Effector memory CD4-positive, alpha-beta T cell (primary cell): ENCODE data around the gene KIF24.
"Not testable (repeated sequence)": the region's sequence is repeated elsewhere in the genome, so short reads cannot be mapped to it uniquely, and the experiment has no call there.

Experiments
- DNase-seq, 3 donors: peaks; one replicate each; pipeline ENCODE4 v3.0.0-alpha.2; 2020
- H3K27ac ChIP-seq: 2 replicates; pipeline ENCODE4 v1.7.0; 2013; ENCODE audit warnings: mild to moderate bottlenecking, low read length, moderate library complexity; ENCODE audit not compliant: insufficient read depth, poor library complexity, severe bottlenecking
- H3K27me3 ChIP-seq: replicated peaks from 2 replicates; pipeline ENCODE4 v1.7.0; 2013; ENCODE audit warnings: mild to moderate bottlenecking, low read length; ENCODE audit not compliant: insufficient read depth, control insufficient read depth, poor library complexity, severe bottlenecking
- H3K36me3 ChIP-seq: 2 replicates; pipeline ENCODE4 v1.7.0; 2013; ENCODE audit warnings: mild to moderate bottlenecking, low read length, moderate library complexity; ENCODE audit not compliant: control insufficient read depth, insufficient read depth
- H3K4me1 ChIP-seq: 2 replicates; pipeline ENCODE4 v1.7.0; 2013; ENCODE audit warnings: low read length, mild to moderate bottlenecking; ENCODE audit not compliant: control insufficient read depth, insufficient read depth, poor library complexity, severe bottlenecking
- H3K4me3 ChIP-seq: 2 replicates; pipeline ENCODE4 v1.7.0; 2013; ENCODE audit warnings: low read length, low read depth, mild to moderate bottlenecking; ENCODE audit not compliant: insufficient read depth, poor library complexity, severe bottlenecking
- H3K9me3 ChIP-seq: 2 replicates; pipeline ENCODE4 v1.7.0; 2013; ENCODE audit warnings: mild to moderate bottlenecking, low read length, moderate library complexity; ENCODE audit not compliant: control insufficient read depth

The KIF24 gene

DNA sequence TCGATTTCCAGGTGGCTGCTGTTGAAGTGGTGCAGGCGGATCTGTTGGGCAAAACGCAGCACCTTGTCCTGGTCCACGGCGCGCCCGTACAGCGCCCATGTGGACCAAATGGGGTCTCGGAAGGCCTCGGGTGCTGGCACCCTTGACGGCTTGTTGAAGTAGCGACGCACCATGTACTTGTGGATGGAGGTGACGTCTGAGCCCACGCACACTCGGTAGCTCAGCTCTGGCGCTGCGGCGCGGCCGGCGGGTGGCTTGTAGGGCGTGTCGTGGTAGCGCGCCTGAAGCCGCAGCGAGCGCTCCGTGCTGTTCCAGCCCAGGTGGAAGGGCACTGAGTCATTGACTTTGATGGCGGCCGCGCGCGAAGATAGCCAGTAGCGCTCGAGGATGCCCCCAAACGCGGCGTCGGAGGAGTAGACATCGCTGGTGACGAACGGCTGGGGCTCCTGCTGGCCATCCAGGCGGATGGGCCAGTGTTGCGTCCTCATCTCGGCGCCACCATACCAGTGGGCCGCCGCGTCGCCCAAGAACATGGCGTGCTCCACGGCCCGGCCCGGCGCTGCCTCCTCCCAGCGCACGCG is 42.9 kb upstream of the KIF24 start:
- no peak for DNase-seq
- Histone ChIP-seq H3K27ac (no peak overlapping the region), H3K9me3 (no peaks in the 10 kb centered on the region), H3K27me3 (no peaks in the 10 kb centered on the region), H3K36me3 (no peaks in the 10 kb centered on the region), H3K4me1 (peaks cover 3% of the 10 kb centered on the region), H3K4me3 (no peak overlapping the region)

DNA sequence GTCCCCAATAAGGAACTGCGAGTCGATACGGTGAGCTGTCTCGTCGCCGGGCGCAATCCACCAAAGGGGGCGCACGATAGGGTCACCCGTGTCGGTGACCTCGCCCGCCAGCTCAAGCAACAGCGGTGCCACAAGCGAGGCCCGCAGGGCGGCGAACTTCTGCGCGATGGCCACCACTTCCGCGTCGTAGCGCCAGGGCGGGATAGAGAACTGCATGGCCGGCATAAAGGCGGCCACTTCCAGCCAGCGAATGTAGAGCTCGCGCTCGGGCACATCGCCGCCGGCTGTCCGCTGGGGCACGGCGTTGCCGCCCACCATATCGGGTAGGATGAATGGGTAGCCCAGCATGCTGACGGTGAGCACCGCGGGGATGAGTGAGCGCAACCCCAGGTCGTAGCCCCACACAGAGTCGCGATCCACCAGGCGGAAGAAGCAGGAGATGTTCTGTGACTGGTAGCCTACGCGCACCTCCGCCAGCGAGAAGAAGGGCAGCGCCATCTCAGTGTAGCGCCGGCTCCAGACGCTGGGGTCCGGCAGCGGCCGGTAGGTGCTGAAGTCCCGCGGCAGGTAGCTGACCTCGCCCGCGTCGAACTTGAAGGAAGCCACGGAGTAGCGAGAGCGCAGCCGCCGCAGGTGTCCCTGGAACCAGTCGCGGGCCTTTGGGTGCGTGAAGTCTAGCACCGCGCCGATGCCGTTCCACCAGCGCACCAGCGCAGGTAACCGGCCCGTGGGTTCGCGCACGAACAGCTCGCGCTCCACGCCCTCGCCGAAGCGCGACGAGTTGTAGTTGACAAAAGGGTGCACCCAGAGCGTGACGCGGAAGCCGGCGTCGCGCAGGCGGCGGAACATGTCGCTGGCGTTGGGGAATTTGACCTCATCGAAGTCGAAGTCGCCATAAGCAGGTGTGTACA is 42.2 kb upstream of the KIF24 start:
- Histone ChIP-seq H3K27me3 (no peaks in the 10 kb centered on the region), H3K4me3 (no peak overlapping the region), H3K9me3 (no peaks in the 10 kb centered on the region), H3K4me1 (peaks cover 3% of the 10 kb centered on the region), H3K27ac (no peak overlapping the region), H3K36me3 (no peaks in the 10 kb centered on the region)
- DNase-seq: no peak

DNA sequence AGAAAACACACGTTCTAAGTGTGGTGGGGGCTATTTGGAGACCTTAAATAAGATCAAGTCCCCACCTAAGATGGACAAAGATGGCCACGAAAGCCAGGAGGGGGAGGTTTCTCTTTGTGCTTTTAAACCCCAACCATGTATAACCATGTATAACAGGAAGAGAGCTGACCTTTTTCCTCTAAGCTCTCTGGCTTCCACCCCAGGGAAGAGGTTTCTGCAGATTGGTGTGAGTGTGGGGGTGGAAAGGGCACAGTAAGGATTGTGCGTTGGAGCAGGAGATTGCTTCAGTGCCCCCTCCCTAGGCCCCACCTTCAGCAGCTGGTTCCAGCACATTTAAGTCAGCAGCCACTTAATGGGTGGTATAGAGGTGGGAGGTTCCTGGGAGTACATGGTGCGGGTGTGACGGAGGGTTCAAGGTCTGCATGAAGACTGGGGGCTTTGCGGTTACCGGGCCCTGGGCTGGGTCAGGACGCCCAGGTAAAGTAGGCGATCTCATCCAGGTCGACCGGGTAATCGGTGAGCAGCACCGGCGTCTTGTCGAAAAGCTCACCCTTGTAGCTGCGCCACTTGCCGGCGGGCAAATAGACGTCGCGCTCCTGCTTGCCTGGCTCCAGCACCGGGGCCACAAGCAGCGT is 41.4 kb upstream of the KIF24 start:
- Histone ChIP-seq H3K36me3 (no peaks in the 10 kb centered on the region), H3K9me3 (no peaks in the 10 kb centered on the region), H3K4me1 (no peaks in the 10 kb centered on the region), H3K4me3 (no peak overlapping the region), H3K27me3 (no peaks in the 10 kb centered on the region), H3K27ac (no peak overlapping the region)
- no peak for DNase-seq

DNA sequence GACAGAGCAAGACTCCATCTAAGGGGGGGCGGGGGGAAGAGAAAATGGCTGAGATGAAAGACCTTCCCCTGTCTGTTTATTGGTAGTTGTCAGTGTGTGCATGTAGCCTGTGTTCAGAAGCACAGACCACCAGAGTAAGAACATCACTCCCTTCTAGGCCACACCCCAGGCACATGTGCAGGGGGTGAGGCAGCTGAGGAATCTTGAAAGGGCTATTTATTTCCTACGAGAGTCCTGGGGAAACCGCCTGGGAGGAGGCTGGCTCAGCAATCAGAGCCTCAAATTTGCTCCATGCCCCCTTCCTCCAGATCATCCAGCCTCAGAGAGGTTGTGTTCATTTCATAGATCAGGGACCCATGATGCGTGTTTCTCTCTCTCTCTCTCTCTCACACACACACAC is 40.6 kb upstream of the KIF24 start:
- Histone ChIP-seq H3K27me3 (no peaks in the 10 kb centered on the region), H3K9me3 (no peaks in the 10 kb centered on the region), H3K36me3 (no peaks in the 10 kb centered on the region), H3K4me3 (no peak overlapping the region), H3K27ac (no peak overlapping the region), H3K4me1 (no peaks in the 10 kb centered on the region)
- no peak for DNase-seq

DNA sequence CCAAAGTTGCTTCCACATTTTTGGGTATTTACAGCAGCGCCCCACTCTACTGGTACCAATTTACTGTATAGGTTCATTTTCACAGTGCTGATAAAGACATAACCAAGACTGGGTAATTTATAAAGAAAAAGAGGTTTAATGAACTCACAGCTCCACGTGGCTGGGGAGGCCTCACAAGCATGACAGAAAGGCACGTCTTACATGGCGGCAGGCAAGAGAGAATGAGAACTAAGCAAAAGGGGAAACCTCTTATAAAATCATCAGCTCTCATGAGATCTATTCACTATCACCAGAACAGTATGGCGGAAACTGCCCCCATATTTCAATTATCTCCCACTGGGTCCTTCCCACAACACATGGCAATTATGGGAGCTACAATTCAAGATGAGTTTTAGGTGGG is 39.7 kb upstream of the KIF24 start:
- not testable (repeated sequence) for H3K27me3 ChIP-seq, DNase-seq, H3K27ac ChIP-seq, H3K9me3 ChIP-seq, H3K36me3 ChIP-seq, H3K4me3 ChIP-seq, H3K4me1 ChIP-seq

DNA sequence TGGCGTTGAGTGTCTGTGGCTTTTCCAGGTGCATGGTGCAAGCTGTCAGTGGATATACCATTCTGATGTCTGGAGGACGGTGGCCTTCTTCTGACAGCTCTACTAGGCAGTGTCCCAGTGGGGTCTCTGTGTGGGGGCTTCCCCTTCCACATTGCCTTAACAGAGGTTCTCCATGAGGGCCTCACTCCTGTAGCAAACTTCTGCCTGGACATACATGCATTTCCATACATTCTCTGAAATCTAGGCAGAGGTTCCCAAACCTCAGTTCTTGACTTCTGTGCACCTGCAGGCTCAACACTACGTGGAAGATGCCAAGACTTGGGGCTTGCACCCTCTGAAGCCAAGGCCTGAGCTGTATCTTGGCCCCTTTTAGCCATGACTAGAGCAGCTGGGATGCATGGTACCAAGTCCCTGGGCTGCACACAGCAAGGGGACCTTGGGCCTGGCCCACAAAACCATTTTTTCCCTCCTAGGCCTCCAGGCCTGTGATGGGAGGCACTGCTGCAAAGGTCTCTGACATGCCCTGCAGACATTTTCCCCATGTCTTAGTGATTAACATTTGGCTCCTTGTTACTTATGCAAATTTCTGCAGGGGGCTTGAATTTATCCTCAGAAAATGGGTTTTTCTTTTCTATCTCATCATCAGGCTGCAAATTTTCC is 38.8 kb upstream of the KIF24 start:
- DNase-seq, H3K36me3 ChIP-seq, H3K27me3 ChIP-seq, H3K4me3 ChIP-seq, H3K27ac ChIP-seq, H3K9me3 ChIP-seq, H3K4me1 ChIP-seq: not testable (repeated sequence)

DNA sequence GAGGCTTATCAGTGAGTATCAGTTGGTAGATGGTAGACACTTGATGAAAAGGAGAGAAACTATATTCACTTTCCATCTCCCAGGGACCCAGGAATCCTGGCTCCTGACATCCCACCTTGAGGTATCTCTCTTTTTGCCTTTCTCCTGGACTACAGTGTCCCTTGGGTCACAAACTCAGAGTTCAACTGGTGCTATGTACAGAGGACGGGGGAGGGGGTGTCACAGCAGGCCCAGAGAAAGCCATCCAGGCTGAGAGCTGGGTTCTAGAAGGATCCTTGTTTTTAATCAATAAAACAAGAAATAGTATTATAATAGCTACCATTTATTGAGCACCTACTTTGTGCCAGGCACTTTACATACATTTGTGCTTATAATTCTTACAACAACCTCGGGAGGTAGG is 37.3 kb upstream of the KIF24 start:
- Histone ChIP-seq H3K36me3 (no peaks in the 10 kb centered on the region), H3K4me3 (no peak overlapping the region), H3K9me3 (no peaks in the 10 kb centered on the region), H3K27ac (no peak overlapping the region), H3K27me3 (no peaks in the 10 kb centered on the region), H3K4me1 (no peaks in the 10 kb centered on the region)
- no peak for DNase-seq

DNA sequence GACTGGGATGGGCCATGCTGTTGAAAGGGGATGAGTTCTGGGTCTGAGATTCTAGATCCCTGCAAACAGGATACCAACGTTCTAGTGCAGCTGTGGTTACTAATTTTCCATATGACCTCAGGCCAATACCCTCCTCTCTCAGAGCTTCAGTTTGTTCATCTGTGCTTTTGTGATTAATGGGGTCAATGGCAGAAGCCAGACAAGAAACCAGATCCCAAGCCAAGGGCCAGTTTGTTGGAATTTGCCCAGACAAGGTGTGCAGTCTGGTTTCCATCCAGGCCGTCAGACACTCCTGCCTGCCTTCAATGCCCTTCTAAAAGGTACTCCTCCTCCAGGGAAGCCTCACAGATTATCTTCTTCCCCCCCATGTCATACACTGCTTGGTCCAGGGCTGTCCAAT is 36.2 kb upstream of the KIF24 start:
- H3K27me3 ChIP-seq: no peaks in the 10 kb centered on the region
- no peaks in the 10 kb centered on the region for H3K36me3 ChIP-seq
- H3K4me3 ChIP-seq: no peak overlapping the region
- no peak overlapping the region for H3K27ac ChIP-seq
- H3K9me3 ChIP-seq: no peaks in the 10 kb centered on the region
- no peak for DNase-seq
- no peaks in the 10 kb centered on the region for H3K4me1 ChIP-seq

DNA sequence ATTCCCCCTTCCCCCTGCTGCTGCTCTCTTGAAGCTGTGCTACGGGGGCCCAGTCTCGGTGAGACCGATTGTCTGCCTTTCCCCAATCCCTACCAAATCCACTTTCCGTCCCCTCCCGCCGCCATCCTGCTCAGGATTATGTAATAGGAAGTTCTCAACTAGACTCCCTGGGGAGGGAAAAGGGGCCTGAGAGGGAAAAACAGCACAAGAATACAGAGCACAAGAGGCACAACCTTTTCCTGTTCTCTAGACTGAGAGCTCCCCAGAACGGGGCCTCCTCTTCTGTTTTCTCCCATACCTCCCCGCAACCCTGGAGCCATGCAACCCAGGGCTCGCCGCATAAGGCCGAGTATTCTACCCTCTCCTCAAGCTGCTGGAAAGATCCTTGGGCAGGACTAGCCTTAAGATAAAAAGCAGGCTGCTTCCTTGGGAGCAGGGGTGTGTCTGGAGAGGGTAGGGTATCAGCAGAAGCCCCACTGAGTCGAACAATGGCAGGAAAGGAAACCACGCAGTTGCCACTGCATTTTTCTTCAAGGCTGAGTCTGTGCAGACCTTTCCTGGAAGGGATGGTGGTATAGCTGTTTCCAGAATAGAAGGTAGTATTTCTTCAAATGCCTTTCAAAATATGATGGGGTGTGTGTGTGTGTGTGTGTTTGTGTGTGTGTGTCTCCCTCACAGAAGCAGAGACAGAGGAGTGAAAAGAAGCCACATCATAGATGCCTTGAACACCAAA is 34.7 kb upstream of the KIF24 start:
- no peaks in the 10 kb centered on the region for H3K27me3 ChIP-seq
- H3K4me1 ChIP-seq: no peaks in the 10 kb centered on the region
- H3K9me3 ChIP-seq: no peaks in the 10 kb centered on the region
- no peak overlapping the region for H3K4me3 ChIP-seq
- no peaks in the 10 kb centered on the region for H3K36me3 ChIP-seq
- DNase-seq: no peak
- no peak overlapping the region for H3K27ac ChIP-seq
